ENCODE data around the gene ZNF492.
"Not testable (repeated sequence)": the region's sequence is repeated elsewhere in the genome, so short reads cannot be mapped to it uniquely, and the experiment has no call there.

- TF ChIP-seq CTCF (IDR thresholded peaks at IDR 0.05); RAD21 (IDR thresholded peaks at IDR 0.05; ENCODE audit: low read length); SMC3 (IDR thresholded peaks at IDR 0.05; ENCODE audit: low read depth, low read length); YY1 (IDR thresholded peaks at IDR 0.05; ENCODE audit: low read depth); POLR2AphosphoS5 (IDR thresholded peaks at IDR 0.05; ENCODE audit: low read depth, low read length); MAX (IDR thresholded peaks at IDR 0.05; ENCODE audit: low read depth); EZH2phosphoT487 (IDR thresholded peaks at IDR 0.05; ENCODE audit: borderline replicate concordance, low read depth); IRF3 (IDR thresholded peaks at IDR 0.05; ENCODE audit: low read depth, low read length); TAF1 (IDR thresholded peaks at IDR 0.05; ENCODE audit: borderline replicate concordance, low read depth, low read length); NRF1 (IDR thresholded peaks at IDR 0.05; ENCODE audit: low read depth, low read length): not testable (repeated sequence)
Measured at GRCh38 chr19:22702661-22703060, 68.5 kb downstream of the ZNF492 start.
